NCI-H82 (cell line): ENCODE measurements around the gene TLR7.

Experiments used
- DNase-seq: peaks from one replicate; lab custom pipeline; 2025; lab: John Stamatoyannopoulos, UW

TLR7 gene

GRCh38 chrX:12930150-12930549 lies 63.3 kb downstream of the TLR7 start:
- DNase-seq, result no peak

- no peak for DNase-seq
Observed at GRCh38 chrX:12932244-12932643, 65.4 kb downstream of the TLR7 start.

DNA sequence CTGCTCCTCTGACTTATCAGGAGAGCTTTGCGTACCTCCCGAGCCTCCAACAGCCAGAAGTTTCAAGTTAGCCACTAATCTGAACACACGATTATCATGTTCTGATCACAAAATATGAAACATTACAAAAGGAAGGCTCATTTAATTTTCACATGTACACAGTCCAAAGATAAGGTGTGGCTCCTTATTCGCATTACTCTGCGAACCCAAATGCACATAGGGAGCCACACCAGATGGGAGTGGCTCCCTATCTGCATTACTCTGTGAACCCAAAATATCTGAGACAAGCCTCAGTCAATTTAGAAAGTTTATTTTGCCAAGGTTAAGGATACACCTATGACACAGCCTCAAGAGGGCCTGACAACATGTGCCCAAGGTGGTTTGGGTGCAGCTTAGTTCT lies 68.0 kb downstream of the TLR7 start:
- DNase-seq, result no peak

DNA sequence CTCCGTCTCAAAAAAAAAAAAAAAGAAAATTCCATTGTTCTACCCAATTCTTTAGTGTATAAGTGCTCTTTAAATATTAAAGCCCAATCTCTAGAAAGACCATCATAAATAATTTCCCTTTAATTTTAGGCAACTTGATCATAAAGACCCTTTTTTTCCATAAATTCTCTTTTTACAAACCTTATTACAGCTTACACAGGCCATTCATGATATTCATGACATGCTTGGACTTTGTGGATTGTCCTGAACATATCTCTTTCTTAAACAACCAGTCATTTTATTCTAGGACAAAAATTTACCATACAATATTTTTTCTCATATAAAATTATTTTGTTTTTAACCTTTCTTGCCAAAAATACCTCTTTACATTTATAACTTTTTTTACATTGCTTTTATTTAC lies 70.1 kb downstream of the TLR7 start:
- peak; percentile 26 for DNase-seq
